Lower lobe of right lung (tissue), 2 donors: Measurements from ENCODE around the gene GPR146. TPM values are rescaled to one million over a fixed set of nuclear protein-coding genes. Genes with fewer than 3 reads are reported as not detected.

Source experiments
- ATAC-seq, 2 donors: fragments of 200-7000 bp; cut with Tn5 transposase; one replicate each; pipeline ENCODE4 v1.9.1; 2020 to 2022; ENCODE audit warnings: mild to moderate bottlenecking in 2 of 2, moderate library complexity in 2 of 2
- DNase-seq: peaks from one replicate; pipeline ENCODE4 v3.0.0-alpha.2; 2020
- H3K27ac ChIP-seq: fragments of 200-600 bp; one replicate; pipeline ENCODE4 v1.8.0; 2022
- H3K27me3 ChIP-seq: fragments of 200-600 bp; one replicate; pipeline ENCODE4 v1.8.0; 2022; ENCODE audit warnings: low read depth
- H3K36me3 ChIP-seq: fragments of 200-600 bp; one replicate; pipeline ENCODE4 v1.8.0; 2022; ENCODE audit warnings: mild to moderate bottlenecking
- H3K4me1 ChIP-seq: fragments of 200-600 bp; one replicate; pipeline ENCODE4 v1.8.0; 2022
- H3K4me3 ChIP-seq: fragments of 200-600 bp; one replicate; pipeline ENCODE4 v1.8.0; 2022; ENCODE audit warnings: mild to moderate bottlenecking
- H3K9me3 ChIP-seq: fragments of 200-600 bp; one replicate; pipeline ENCODE4 v1.8.0; 2022
- intact Hi-C: fragments of 100-400 bp; cut with DNase I; formaldehyde crosslinking; loops from one replicate; pipeline ENCODE4 v1.11.0; 2022
- total RNA-seq: library from RNA; stranded (reverse); fragmentation: NEBNext Ultra II Directional; extraction: Animal tissue kit (Norgen Biotek cat#: 25700); gene quantifications from one replicate; pipeline ENCODE4 v1.2.1, GENCODE V29; 2021
- TF ChIP-seq, protein P1 (sequence below): fragments of 200-600 bp; IDR thresholded peaks from one replicate; pipeline ENCODE4 v1.8.0; 2022; ENCODE audit warnings: antibody characterized with exemption, mild to moderate bottlenecking
- donor health status: DM: no; HTN: yes; CAD: no; lungs with severe emphysema.

Gene GPR146
- total RNA-seq, 1 donor from 2014 or later = 44.8 TPM

DNA sequence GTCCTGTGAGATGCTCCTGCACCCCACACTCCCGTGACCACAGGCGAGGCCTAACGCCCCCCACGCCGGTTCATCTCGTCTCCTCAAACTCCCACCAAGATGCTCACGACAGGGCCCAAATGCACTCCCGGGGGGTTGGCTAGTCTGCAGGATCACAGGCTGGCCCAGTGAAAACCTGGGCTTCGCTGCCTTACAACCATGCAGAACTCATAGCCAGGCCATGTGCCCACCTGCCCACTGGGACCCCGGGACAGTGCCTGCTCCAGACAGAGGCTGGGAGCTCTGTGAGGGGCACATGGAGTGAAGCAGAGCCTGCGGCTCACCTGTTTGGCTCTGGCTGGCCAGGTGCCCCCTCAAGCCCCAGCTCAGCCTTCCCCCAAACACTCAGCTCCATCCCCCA lies 34.2 kb downstream of the GPR146 start:
- DNase-seq (no peak), ATAC-seq (no peak)
- H3K4me3 ChIP-seq = no peak overlapping the region
- H3K27me3 ChIP-seq = no peaks in the 10 kb centered on the region
- H3K36me3 ChIP-seq = no peaks in the 10 kb centered on the region
- peaks cover 43% of the 10 kb centered on the region for H3K4me1 ChIP-seq
- TF ChIP-seq, protein P1, sequence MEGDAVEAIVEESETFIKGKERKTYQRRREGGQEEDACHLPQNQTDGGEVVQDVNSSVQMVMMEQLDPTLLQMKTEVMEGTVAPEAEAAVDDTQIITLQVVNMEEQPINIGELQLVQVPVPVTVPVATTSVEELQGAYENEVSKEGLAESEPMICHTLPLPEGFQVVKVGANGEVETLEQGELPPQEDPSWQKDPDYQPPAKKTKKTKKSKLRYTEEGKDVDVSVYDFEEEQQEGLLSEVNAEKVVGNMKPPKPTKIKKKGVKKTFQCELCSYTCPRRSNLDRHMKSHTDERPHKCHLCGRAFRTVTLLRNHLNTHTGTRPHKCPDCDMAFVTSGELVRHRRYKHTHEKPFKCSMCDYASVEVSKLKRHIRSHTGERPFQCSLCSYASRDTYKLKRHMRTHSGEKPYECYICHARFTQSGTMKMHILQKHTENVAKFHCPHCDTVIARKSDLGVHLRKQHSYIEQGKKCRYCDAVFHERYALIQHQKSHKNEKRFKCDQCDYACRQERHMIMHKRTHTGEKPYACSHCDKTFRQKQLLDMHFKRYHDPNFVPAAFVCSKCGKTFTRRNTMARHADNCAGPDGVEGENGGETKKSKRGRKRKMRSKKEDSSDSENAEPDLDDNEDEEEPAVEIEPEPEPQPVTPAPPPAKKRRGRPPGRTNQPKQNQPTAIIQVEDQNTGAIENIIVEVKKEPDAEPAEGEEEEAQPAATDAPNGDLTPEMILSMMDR = no peak
- H3K27ac ChIP-seq = peak overlapping the region; percentile 77
- no peaks in the 10 kb centered on the region for H3K9me3 ChIP-seq
- intact Hi-C loops = no loop called here

DNA sequence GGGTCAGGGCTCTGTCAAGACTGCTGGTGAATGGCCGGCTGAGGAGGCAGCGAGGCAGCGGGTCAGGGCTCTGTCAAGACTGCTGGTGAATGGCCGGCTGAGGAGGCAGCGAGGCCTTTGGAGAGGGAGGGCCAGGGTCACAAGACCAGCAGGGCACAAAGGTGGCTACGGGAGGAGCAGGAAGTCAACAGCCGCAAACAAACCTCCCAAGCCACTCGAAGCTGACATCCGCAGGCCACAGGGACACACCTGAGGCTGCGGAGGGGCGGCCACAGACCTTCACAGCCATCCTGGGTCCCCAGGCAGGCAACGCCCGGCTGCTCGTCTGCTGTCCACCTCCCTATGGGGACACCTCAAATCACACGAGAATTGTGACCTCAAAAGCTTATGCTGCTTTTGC lies 34.6 kb downstream of the GPR146 start:
- TF ChIP-seq, protein P1 = no peak
- Histone ChIP-seq H3K9me3 (no peaks in the 10 kb centered on the region), H3K36me3 (no peaks in the 10 kb centered on the region), H3K27me3 (no peaks in the 10 kb centered on the region), H3K4me1 (peaks cover 47% of the 10 kb centered on the region), H3K4me3 (no peak overlapping the region), H3K27ac (peak overlapping the region; percentile 24)
- no peak for DNase-seq
- ATAC-seq = no peak
- intact Hi-C loops = no loop called here

DNA sequence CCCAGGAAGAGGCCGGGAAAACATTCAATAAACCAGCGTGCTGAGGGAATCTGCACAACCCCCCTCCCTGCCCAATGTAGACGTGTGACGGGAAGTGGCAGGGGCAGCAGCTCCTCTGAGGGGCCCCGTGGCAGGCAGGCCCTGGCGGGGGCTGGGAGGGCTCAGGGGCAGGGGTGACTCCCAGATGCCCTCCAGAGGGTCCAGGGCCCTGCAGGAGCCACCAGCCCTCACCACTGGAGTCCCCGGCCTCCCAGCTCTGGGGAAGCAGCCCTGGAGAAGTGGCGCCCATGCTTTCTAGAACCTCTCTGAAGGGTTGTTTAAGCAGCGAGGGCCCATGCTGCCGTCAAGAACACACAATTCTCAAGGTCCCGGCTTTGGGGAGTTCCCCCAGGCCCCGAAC lies 35.2 kb downstream of the GPR146 start:
- no peaks in the 10 kb centered on the region for H3K27me3 ChIP-seq
- no peak for ATAC-seq
- intact Hi-C loops = no loop called here
- H3K27ac ChIP-seq = no peak overlapping the region
- no peaks in the 10 kb centered on the region for H3K36me3 ChIP-seq
- no peak for DNase-seq
- H3K4me1 ChIP-seq = peaks cover 52% of the 10 kb centered on the region
- H3K9me3 ChIP-seq = no peaks in the 10 kb centered on the region
- TF ChIP-seq, protein P1 = no peak
- H3K4me3 ChIP-seq = no peak overlapping the region

DNA sequence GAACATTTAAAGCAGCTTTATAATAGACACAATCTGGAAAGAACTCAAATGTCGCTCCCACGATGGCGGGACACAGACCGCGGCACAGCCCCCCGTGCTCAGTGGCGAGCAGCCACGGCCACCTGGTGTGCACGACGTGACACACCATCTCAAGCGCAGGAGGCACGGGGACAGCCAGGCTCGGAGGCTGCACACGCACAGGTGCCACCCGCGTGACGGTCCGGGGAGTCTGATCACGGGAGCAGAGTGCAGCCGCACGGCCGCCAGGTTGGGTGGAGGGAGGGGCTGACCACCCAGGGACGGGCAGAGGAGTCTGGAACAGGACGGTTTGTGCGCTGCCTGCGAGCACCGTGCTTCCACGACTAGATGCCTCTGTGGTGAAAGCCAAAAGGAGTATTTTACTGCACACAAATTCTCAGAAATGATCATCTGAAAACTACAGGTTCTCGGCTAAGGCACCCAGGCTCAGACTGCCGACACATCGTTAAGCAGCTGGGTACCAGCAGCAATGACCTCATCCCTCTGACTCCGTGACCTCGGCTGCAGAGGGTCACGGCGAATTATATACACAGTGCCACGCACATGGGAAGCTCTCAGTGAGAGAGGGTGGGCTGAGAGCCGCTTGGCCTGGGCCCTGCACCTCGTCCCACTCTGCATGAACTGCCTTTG lies 36.0 kb downstream of the GPR146 start:
- Histone ChIP-seq H3K27ac (no peak overlapping the region), H3K4me1 (peaks cover 52% of the 10 kb centered on the region), H3K27me3 (no peaks in the 10 kb centered on the region), H3K9me3 (no peaks in the 10 kb centered on the region), H3K36me3 (no peaks in the 10 kb centered on the region), H3K4me3 (no peak overlapping the region)
- intact Hi-C loops = no loop called here
- TF ChIP-seq, protein P1 = no peak
- no peak for DNase-seq
- no peak for ATAC-seq

DNA sequence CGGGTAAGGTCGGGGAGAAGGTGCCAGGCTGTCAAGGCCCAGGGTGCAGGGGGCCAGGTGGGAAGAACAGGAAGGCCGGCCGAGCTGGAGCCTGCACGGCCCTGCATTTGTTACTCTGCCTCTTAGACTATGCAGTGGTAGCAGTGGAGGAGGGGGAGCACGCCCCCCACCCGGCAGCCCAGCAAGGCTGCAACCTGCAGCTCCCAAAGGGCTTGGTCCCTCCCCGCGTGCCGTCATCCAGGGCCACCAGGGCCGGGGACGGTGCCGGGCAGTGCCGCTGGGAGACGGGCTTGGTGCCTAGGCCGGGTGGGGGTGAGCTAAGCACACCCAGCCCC lies 36.5 kb downstream of the GPR146 start:
- TF ChIP-seq, protein P1 = no peak
- no peaks in the 10 kb centered on the region for H3K9me3 ChIP-seq
- H3K4me3 ChIP-seq = no peak overlapping the region
- intact Hi-C loops = no loop called here
- peaks cover 55% of the 10 kb centered on the region for H3K4me1 ChIP-seq
- H3K27me3 ChIP-seq = no peaks in the 10 kb centered on the region
- DNase-seq (no peak), ATAC-seq (no peak)
- H3K27ac ChIP-seq = no peak overlapping the region
- H3K36me3 ChIP-seq = no peaks in the 10 kb centered on the region

DNA sequence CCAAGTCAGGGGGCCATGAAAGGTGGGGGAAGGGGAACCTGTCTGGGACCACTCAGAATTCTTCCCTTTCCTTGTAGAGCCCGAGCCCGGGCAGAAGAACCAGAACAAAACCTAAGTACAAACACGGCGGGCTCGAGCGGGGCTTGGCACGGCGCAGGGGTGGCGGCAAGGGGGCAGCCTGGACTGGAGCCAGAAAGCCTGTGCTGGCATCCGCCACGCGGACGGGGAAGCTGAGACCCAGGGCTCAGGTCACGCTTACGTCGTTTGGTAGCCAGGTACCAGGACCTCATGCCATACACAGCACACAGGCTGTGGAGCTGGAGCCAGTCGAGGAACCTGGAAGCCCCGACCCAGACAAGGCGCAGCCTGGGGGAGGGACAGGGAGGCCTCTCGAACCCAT lies 37.0 kb downstream of the GPR146 start:
- H3K27me3 ChIP-seq = no peaks in the 10 kb centered on the region
- ATAC-seq = no peak
- H3K4me1 ChIP-seq = peaks cover 56% of the 10 kb centered on the region
- H3K36me3 ChIP-seq = no peaks in the 10 kb centered on the region
- H3K27ac ChIP-seq = no peak overlapping the region
- DNase-seq = no peak
- no peak overlapping the region for H3K4me3 ChIP-seq
- TF ChIP-seq, protein P1 = no peak
- no peaks in the 10 kb centered on the region for H3K9me3 ChIP-seq
- intact Hi-C loops = no loop called here
